MM.1S (cell line): ENCODE results near the gene F10.

Experiments
- CTCF ChIP-seq: fragments of 300-600 bp; sonication (generic); IDR thresholded peaks from 2 replicates; pipeline ENCODE4 v1.5.1; 2016; ENCODE audit warnings: antibody characterized with exemption, low read length, mixed read lengths
- EZH2phosphoT487 ChIP-seq: fragments of 300-600 bp; sonication (generic); IDR thresholded peaks from 2 replicates; pipeline ENCODE4 v1.6.1; 2018; ENCODE audit warnings: antibody characterized with exemption, low read length

- no peak for TF ChIP-seq EZH2phosphoT487
- no peak for TF ChIP-seq CTCF
Observed at GRCh38 chr13:113155982-113156655, 33.5 kb downstream of the F10 start.
